Neuronal stem cell (in vitro differentiated cells): ENCODE measurements around the gene CDK3.
"Not testable (repeated sequence)": the region's sequence is repeated elsewhere in the genome, so short reads cannot be mapped to it uniquely, and the experiment has no call there.

Experiments
- DNase-seq: peaks from one replicate; pipeline ENCODE4 v3.0.0-alpha.2; 2013; ENCODE audit warnings: low spot score
- H2AFZ ChIP-seq: one replicate; pipeline ENCODE4 v1.6.1; 2013; ENCODE audit warnings: mild to moderate bottlenecking, low read length, inconsistent platforms
- H2AK5ac ChIP-seq: 2 replicates; pipeline ENCODE4 v1.6.1; 2013; ENCODE audit warnings: low read depth, mild to moderate bottlenecking, inconsistent platforms, low read length, moderate library complexity, mixed read lengths
- H2BK120ac ChIP-seq: 2 replicates; pipeline ENCODE4 v1.6.1; 2013; ENCODE audit warnings: low read depth, mild to moderate bottlenecking, inconsistent platforms, low read length, moderate library complexity, mixed read lengths
- H2BK12ac ChIP-seq: one replicate; pipeline ENCODE4 v1.6.1; 2013; ENCODE audit warnings: low read length, inconsistent platforms
- H2BK15ac ChIP-seq: 2 replicates; pipeline ENCODE4 v1.6.1; 2013; ENCODE audit warnings: mild to moderate bottlenecking, low read length, inconsistent platforms, mixed read lengths
- H2BK5ac ChIP-seq: one replicate; pipeline ENCODE4 v1.6.1; 2013; ENCODE audit warnings: inconsistent platforms, mild to moderate bottlenecking, low read length, moderate library complexity
- H3K14ac ChIP-seq: one replicate; pipeline ENCODE4 v1.6.1; 2013; ENCODE audit warnings: low read length, inconsistent platforms
- H3K18ac ChIP-seq: 2 replicates; pipeline ENCODE4 v1.6.1; 2013; ENCODE audit warnings: low read length, inconsistent platforms
- H3K23ac ChIP-seq: 2 replicates; pipeline ENCODE4 v1.6.1; 2013; ENCODE audit warnings: low read depth, mild to moderate bottlenecking, mixed read lengths, low read length, inconsistent platforms; ENCODE audit not compliant: poor library complexity
- H3K27ac ChIP-seq: replicated peaks from 3 replicates; pipeline ENCODE4 v1.5.1; 2013; ENCODE audit warnings: low read length, inconsistent platforms
- H3K27me3 ChIP-seq, 3 experiments: 2 replicates each; pipeline ENCODE4 v1.6.1; 2013; ENCODE audit warnings: low read length in 3 of 3, mild to moderate bottlenecking in 2 of 3, inconsistent platforms in 1 of 3, low read depth in 1 of 3, mixed read lengths in 1 of 3, moderate library complexity in 1 of 3; ENCODE audit not compliant: control insufficient read depth in 3 of 3, insufficient read depth in 3 of 3
- H3K36me3 ChIP-seq, 2 donors: replicated peaks in 1 of 2; 2 replicates each; pipeline ENCODE4 v1.6.1; 2013; ENCODE audit warnings: low read length in 2 of 2; ENCODE audit not compliant: control insufficient read depth in 2 of 2, insufficient read depth in 2 of 2
- H3K4ac ChIP-seq: 2 replicates; pipeline ENCODE4 v1.6.1; 2013; ENCODE audit warnings: inconsistent platforms, mild to moderate bottlenecking, low read length, moderate library complexity
- H3K4me1 ChIP-seq, 2 donors: 1 replicate in 1 of 2; 2 replicates in 1 of 2; pipeline ENCODE4 v1.6.1; 2013; ENCODE audit warnings: low read length in 2 of 2, low read depth in 1 of 2; ENCODE audit not compliant: control insufficient read depth in 2 of 2, insufficient read depth in 1 of 2
- H3K4me2 ChIP-seq: one replicate; pipeline ENCODE4 v1.6.1; 2013; ENCODE audit warnings: mild to moderate bottlenecking, low read length, inconsistent platforms; ENCODE audit not compliant: insufficient read depth, poor library complexity, severe bottlenecking
- H3K4me3 ChIP-seq, 2 donors: 2 replicates each; pipeline ENCODE4 v1.5.1; 2013; ENCODE audit warnings: low read length in 2 of 2, mild to moderate bottlenecking in 2 of 2, inconsistent platforms in 1 of 2, moderate library complexity in 1 of 2
- H3K79me1 ChIP-seq: one replicate; pipeline ENCODE4 v1.6.1; 2013; ENCODE audit warnings: low read depth, mild to moderate bottlenecking, inconsistent platforms, low read length, moderate library complexity
- H3K9ac ChIP-seq: one replicate; pipeline ENCODE4 v1.6.1; 2013; ENCODE audit warnings: mild to moderate bottlenecking, low read depth, low read length, inconsistent platforms; ENCODE audit not compliant: poor library complexity
- H3K9me3 ChIP-seq, 2 donors: replicated peaks in 1 of 2; 2 replicates each; pipeline versions ENCODE3 to v1.6.1; 2013; ENCODE audit warnings: low read length in 2 of 2, mild to moderate bottlenecking in 2 of 2, inconsistent platforms in 1 of 2, low read depth in 1 of 2, mixed read lengths in 1 of 2, moderate library complexity in 1 of 2; ENCODE audit not compliant: control insufficient read depth in 2 of 2, insufficient read depth in 1 of 2
- H4K8ac ChIP-seq: one replicate; pipeline ENCODE4 v1.6.1; 2013; ENCODE audit warnings: low read depth, mild to moderate bottlenecking, inconsistent platforms, low read length, moderate library complexity
- H4K91ac ChIP-seq: one replicate; pipeline ENCODE4 v1.6.1; 2013; ENCODE audit warnings: low read length, low read depth, mild to moderate bottlenecking, inconsistent platforms; ENCODE audit not compliant: poor library complexity
- WGBS, 2 donors: extraction: QIAGEN DNeasy Blood & Tissue Kit; methylation state at CpG; one replicate each; pipeline ENCODE4 v1.1.7; 2013; ENCODE audit warnings: missing lambda C conversion rate in 2 of 2, mixed read lengths in 1 of 2; ENCODE audit not compliant: insufficient read length in 2 of 2, insufficient replicate concordance in 1 of 2; ENCODE audit errors: extremely low coverage in 2 of 2; 5-methylcytosine and 5-hydroxymethylcytosine counted together

Gene CDK3

DNA sequence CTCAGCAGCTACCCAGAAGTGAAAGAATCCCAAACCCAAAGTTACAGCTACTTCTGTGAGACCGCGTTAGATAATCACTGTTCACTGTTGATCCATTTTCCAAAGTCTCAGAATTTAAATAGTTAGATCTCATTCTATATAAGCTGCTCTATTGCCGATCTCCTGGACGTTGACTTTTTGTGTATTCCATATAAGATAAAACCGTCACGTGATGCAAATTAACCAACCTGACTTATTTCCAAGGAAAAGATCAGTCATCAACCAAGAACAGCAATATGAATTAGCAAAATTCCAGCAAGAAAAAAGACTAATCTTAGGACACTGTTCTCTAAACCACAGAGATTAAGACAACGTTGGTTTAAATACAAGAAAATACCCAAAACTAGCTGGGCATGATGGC lies 30.0 kb upstream of the CDK3 start:
- Histone ChIP-seq H3K79me1 (no peaks in the 10 kb centered on the region), H3K23ac (no peak overlapping the region), H3K4me2 (no peak overlapping the region), H2BK120ac (no peak overlapping the region), H3K36me3 (peaks cover 2 to 30% of the 10 kb centered on the region in 2 donors), H3K27me3 (no peaks in the 10 kb centered on the region), H3K14ac (no peak overlapping the region), H3K18ac (no peak overlapping the region), H2AFZ (no peak overlapping the region), H2BK5ac (no peak overlapping the region), H2BK15ac (no peak overlapping the region), H3K4me3 (no peak overlapping the region), H3K9me3 (no peaks in the 10 kb centered on the region), H4K91ac (no peak overlapping the region), H3K4ac (no peak overlapping the region), H4K8ac (no peak overlapping the region), H2AK5ac (no peak overlapping the region), H2BK12ac (no peak overlapping the region), H3K4me1 (no peaks in the 10 kb centered on the region), H3K27ac (no peak overlapping the region), H3K9ac (no peak overlapping the region)
- no CpG with 5 or more reads among the region's 7 CpGs for WGBS, 2 donors
- DNase-seq, result no peak

DNA sequence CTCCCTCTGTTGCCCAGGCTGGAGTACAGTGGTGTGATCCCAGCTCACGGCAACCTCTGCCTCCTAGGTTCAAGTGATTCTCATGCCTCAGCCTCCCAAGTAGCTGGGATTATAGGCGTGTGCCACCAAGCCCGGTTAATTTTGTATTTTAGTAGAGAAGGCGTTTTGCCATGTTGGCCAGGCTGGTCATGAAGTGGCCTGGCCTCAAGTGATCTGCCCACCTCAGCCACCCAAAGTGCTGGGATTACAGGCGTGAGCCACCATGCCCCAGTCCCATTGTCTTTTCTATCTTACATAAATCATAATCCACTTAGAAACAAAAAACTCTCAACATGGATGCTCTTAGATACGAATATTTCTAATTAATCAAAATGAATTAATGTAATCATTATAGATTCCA lies 25.5 kb upstream of the CDK3 start:
- H3K18ac ChIP-seq, H2BK15ac ChIP-seq, H2AK5ac ChIP-seq, H2BK5ac ChIP-seq, H3K4ac ChIP-seq, H2AFZ ChIP-seq, H3K4me2 ChIP-seq, H3K4me3 ChIP-seq, DNase-seq, H3K4me1 ChIP-seq, H3K14ac ChIP-seq, H3K79me1 ChIP-seq, H4K91ac ChIP-seq, H3K27ac ChIP-seq, H3K23ac ChIP-seq, H3K9me3 ChIP-seq, H3K27me3 ChIP-seq, H3K9ac ChIP-seq, H2BK12ac ChIP-seq, H4K8ac ChIP-seq, H2BK120ac ChIP-seq: not testable (repeated sequence)
- WGBS, 2 donors, result no CpG with 5 or more reads among the region's 6 CpGs
- H3K36me3 ChIP-seq, result peaks cover 2 to 23% of the 10 kb centered on the region in 2 donors

DNA sequence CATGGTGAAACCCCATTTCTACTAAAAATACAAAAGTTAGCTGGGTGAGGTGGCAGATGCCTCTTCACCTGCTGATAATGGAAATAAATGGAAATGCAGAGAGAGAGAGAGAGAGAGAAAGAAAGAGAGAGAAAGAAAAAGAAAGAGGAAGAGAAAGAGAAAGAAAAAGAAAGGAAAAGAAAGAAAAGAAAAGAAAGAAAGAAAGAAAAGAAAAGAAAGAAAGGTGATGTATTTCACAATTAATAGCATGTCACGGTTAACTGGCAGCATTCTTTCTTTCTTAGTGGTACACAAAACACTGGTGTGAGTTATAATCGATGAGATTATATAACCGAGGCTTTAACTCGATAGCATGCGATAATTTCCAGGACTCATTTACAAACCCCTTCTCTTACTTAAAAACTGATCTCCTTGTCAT lies 24.9 kb upstream of the CDK3 start:
- WGBS, 2 donors, result no CpG with 5 or more reads among the region's 5 CpGs
- no peak overlapping the region for H2AFZ ChIP-seq

DNA sequence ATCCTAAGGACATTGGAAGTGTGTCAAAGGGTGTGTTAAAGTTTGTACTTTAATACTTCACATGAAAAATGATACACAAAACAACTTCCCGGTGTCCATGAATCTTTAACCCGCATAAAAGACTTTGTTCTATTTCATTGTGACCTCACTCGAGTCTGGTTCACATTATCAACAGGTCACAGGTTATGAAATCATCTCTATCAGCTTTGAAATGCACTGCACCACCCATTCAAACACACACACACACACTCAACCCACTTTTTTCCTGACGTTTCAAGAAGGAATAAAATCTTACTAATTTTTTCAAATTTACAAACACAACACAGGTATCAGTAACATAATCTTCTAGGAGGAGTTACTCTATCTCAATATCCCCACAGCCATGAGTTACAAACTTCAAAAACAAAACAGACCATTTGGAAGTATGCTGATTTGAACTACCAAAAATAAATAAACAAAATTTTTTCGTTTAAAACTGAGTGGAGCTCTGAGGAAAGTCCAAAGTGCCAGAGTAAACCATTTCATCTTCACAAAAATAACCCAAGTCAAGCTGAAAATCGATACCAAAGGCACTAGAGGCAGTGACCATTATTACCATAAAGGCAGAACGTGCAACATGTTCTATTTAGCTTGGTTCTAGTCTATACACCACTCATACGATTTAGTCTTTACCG lies 24.3 kb upstream of the CDK3 start:
- H3K9ac ChIP-seq, result no peak overlapping the region
- H3K14ac ChIP-seq, result no peak overlapping the region
- H3K9me3 ChIP-seq, result no peaks in the 10 kb centered on the region
- peaks cover 2 to 22% of the 10 kb centered on the region in 2 donors for H3K36me3 ChIP-seq
- no peak overlapping the region for H4K91ac ChIP-seq
- WGBS, 2 donors, result 100% methylated on average over 1 of the region's 9 CpGs
- H2BK5ac ChIP-seq, result no peak overlapping the region
- no peak overlapping the region for H2BK120ac ChIP-seq
- no peak overlapping the region for H3K18ac ChIP-seq
- no peak overlapping the region for H3K4me3 ChIP-seq
- H3K27me3 ChIP-seq, result no peaks in the 10 kb centered on the region
- H3K4me1 ChIP-seq, result no peaks in the 10 kb centered on the region
- H2AK5ac ChIP-seq, result no peak overlapping the region
- H4K8ac ChIP-seq, result no peak overlapping the region
- H2BK12ac ChIP-seq, result no peak overlapping the region
- no peak overlapping the region for H3K23ac ChIP-seq
- H2BK15ac ChIP-seq, result no peak overlapping the region
- no peak overlapping the region for H3K27ac ChIP-seq
- H3K4me2 ChIP-seq, result no peak overlapping the region
- no peaks in the 10 kb centered on the region for H3K79me1 ChIP-seq
- H2AFZ ChIP-seq, result no peak overlapping the region
- DNase-seq, result no peak
- H3K4ac ChIP-seq, result no peak overlapping the region

More for the DNA sequence above, 24.9 kb upstream of the CDK3 start:
- Histone ChIP-seq H2BK5ac (no peak overlapping the region), H2BK120ac (no peak overlapping the region), H3K27me3 (no peaks in the 10 kb centered on the region), H3K9me3 (no peaks in the 10 kb centered on the region), H4K8ac (no peak overlapping the region), H2BK15ac (no peak overlapping the region), H3K23ac (no peak overlapping the region), H4K91ac (no peak overlapping the region), H3K27ac (no peak overlapping the region), H3K79me1 (no peaks in the 10 kb centered on the region), H3K4me3 (no peak overlapping the region), H3K14ac (no peak overlapping the region), H2AK5ac (no peak overlapping the region), H3K9ac (no peak overlapping the region), H3K4me1 (no peaks in the 10 kb centered on the region), H3K4me2 (no peak overlapping the region), H3K18ac (no peak overlapping the region), H3K4ac (no peak overlapping the region), H2BK12ac (no peak overlapping the region), H3K36me3 (peaks cover 2 to 22% of the 10 kb centered on the region in 2 donors)
- DNase-seq, result no peak
